GM23338 (cell line): Measurements from ENCODE around the gene DDX4.

ENCODE experiments used
- CTCF ChIP-seq, 2 experiments: fragments of 200-600 bp in 1 of 2; sonication (generic) in 1 of 2; conservative IDR thresholded peaks; 2 replicates each; pipeline versions ENCODE4 v1.5.1 to v1.6.1; 2016 to 2017; ENCODE audit warnings: antibody characterized with exemption in 2 of 2, low read depth in 2 of 2, mild to moderate bottlenecking in 2 of 2, moderate library complexity in 1 of 2
- EZH2 ChIP-seq: fragments of 200-600 bp; sonication (generic); IDR thresholded peaks from one replicate; pipeline ENCODE4 v1.8.0; 2017; ENCODE audit warnings: antibody characterized with exemption, mild to moderate bottlenecking, low read depth; ENCODE audit not compliant: unreplicated experiment
- EZH2phosphoT487 ChIP-seq: fragments of 200-600 bp; sonication (generic); IDR thresholded peaks from one replicate; pipeline ENCODE4 v1.8.1; 2018; ENCODE audit warnings: antibody characterized with exemption; ENCODE audit not compliant: unreplicated experiment
- POLR2AphosphoS5 ChIP-seq: IDR thresholded peaks from 2 replicates; pipeline ENCODE4 v1.6.1; 2016; ENCODE audit warnings: antibody characterized with exemption, low read depth
- REST ChIP-seq: IDR thresholded peaks from one replicate; pipeline ENCODE4 v1.6.1; 2018; ENCODE audit warnings: antibody characterized with exemption; ENCODE audit not compliant: unreplicated experiment

GRCh38 chr5:55714339-55714738 is 23.5 kb upstream of the DDX4 start:
- TF ChIP-seq CTCF (conservative IDR thresholded peaks at IDR 0.05; ENCODE audit: low read depth in 2 of 2) (peak; percentile 24 to 57; a peak in 3 of 4 replicates), REST (no peak), EZH2 (no peak), EZH2phosphoT487 (no peak), POLR2AphosphoS5 (no peak)
